Erythroblast (primary cell): ENCODE results near the gene SERPINA9.

Experiments used
- GATA1 ChIP-seq: IDR thresholded peaks from 2 replicates; pipeline ENCODE4 v1.6.1; 2011; ENCODE audit warnings: low read depth, mild to moderate bottlenecking, control low read depth, low read length, moderate library complexity
- POLR2A ChIP-seq: IDR thresholded peaks from 2 replicates; pipeline ENCODE4 v1.6.1; 2011; ENCODE audit warnings: mild to moderate bottlenecking, low read length

DNA sequence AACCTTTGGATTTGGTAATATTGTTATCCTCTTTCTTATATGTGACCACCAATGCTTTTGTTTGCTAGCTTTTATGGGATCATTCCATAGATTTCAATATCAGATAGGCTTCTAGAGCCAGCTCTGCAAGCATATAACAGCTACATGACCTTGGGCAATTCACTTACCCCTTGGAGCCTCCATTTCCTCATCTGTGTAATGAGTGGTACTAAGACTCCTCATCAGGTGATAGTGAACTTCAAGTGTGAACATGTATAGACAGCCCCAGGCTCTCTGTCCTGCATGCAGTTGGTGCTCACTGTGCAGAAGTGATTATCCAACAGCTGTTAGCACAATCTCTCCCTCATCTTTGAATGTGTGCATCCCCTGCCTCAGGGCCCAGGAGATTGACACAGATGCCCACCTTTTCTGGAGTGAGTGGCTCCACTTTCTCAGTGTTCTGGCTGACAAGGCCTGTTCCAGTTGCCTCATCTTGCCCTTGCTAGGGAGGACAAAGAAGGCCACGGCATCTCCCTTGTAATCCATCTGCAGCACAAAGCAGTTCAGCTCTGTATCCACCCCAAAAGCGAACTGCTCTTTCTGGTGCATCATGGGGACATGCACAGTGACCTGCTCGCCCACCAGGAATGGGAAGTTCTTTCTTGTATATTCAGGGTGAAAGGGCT, 9.2 kb downstream of the SERPINA9 start:
- TF ChIP-seq POLR2A (no peak), GATA1 (no peak)
